Testis (tissue), 2 donors: Measurements from ENCODE around the gene CD7.

Experiments
- CTCF ChIP-seq, 3 experiments: fragments of 450-650 bp in 2 of 3; fragments of 200-600 bp in 1 of 3; sonication (generic) in 1 of 3; IDR thresholded peaks; one replicate each; pipeline ENCODE4 v1.5.1; 2016 to 2019; ENCODE audit warnings: antibody characterized with exemption in 3 of 3, mild to moderate bottlenecking in 2 of 3, moderate library complexity in 1 of 3
- POLR2A ChIP-seq: fragments of 450-650 bp; IDR thresholded peaks from one replicate; pipeline ENCODE4 v1.6.1; 2017; ENCODE audit warnings: antibody characterized with exemption, mild to moderate bottlenecking, moderate library complexity

DNA sequence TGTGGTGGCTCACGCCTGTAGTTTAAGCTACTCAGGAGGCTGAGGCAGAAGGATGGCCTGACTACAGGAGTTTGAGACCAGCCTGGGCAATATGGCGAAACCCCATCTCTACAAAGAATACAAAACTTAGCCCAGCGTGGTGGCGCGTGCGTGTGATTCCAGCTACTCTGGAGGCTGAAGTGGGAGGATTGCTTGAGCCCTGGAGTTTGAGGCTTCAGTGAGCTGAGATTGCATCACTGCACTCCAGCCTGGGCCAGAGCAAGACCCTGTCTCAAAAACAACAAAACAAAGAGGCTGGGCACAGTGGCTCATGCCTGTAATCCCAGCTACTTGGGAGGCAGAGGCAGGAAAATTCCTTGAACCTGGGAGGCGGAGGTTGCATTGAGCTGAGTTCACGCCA is 36.9 kb downstream of the CD7 start:
- TF ChIP-seq CTCF (IDR thresholded peaks at IDR 0.05): no peak
- TF ChIP-seq POLR2A: no peak
